G401.6 (cell line): ENCODE results near the gene AP2A2.
A peak's percentile ranks its signal among the peaks of the same experiment; 100 is the strongest.

Experiments
- FAIRE-seq: peaks from 2 replicates; lab custom pipeline; 2012; peaks lifted over from hg19 to GRCh38; lab: Jason Lieb, UNC

Gene AP2A2

GRCh38 chr11:1042626-1043562 lies 117.2 kb downstream of the AP2A2 start:
- FAIRE-seq: no peak

GRCh38 chr11:1043563-1044096 lies 118.0 kb downstream of the AP2A2 start:
- FAIRE-seq: no peak

GRCh38 chr11:1044160-1044559 lies 118.5 kb downstream of the AP2A2 start:
- no peak for FAIRE-seq

DNA sequence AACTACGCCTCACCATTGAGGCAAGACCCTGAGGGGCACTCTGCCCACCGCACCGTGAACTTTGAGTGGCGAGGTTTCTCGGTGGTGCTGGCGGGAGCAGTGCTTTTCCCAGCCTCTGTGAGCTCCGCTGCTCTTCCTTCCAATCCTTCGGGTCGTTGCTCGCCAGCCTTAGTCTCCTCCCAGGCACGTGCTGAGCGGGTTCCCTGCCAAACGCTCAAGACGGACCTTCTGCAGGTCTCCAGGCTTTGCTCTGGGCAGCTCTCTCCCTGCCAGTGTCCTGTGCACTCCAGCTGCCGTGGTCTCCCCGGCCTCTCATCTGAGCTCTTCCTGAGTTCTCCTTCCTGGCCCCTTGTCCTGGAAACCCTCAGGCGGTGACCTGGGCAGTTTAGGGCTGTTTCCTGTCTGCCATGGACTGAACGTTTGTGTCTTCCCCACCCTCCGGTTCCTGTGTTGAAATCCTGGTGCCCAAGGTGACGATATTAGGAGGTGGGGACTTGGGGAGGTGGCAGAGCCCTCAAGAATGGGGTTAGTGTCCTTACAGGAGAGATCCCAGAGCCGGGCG lies 122.0 kb downstream of the AP2A2 start:
- no peak for FAIRE-seq

DNA sequence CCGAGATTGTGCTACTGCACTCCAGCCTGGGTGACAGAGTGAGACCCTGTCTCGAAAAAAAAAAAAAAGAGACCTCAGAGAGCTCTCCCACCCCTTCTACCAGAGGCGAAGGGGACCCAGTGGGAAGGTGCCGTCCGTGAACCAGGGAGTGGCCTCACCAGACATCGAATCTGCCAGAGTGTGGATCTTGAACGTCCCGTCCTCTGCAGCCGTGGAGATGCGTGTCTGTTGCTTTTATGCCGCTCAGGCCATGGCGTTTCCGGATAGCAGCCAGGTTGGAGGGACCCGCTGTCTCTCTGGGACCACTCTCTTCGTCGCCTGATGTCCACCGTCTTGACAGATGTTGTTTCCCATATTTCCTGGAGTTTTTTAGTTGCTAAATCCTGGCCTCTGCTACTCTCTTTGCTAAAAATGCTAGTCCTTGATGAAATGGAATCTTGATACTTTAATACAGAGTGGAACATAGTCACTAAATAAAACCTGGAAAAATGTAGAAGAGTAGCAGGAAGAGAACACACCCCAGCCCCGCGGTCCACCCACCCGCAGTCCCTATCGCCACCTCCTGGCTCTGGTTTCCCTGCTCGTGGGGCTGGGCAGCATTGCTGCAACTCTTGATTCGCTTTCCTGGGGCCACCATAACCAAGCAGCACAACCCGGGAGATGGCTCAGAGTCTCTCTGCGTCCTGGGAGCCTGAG lies 122.9 kb downstream of the AP2A2 start:
- no peak for FAIRE-seq

- FAIRE-seq: no peak
These were observed 123.4 kb downstream of the AP2A2 start for GRCh38 chr11:1049071-1049405.

GRCh38 chr11:1049431-1049891 lies 123.8 kb downstream of the AP2A2 start:
- FAIRE-seq: no peak

- FAIRE-seq: no peak
These were observed 124.4 kb downstream of the AP2A2 start for GRCh38 chr11:1049911-1050580.

DNA sequence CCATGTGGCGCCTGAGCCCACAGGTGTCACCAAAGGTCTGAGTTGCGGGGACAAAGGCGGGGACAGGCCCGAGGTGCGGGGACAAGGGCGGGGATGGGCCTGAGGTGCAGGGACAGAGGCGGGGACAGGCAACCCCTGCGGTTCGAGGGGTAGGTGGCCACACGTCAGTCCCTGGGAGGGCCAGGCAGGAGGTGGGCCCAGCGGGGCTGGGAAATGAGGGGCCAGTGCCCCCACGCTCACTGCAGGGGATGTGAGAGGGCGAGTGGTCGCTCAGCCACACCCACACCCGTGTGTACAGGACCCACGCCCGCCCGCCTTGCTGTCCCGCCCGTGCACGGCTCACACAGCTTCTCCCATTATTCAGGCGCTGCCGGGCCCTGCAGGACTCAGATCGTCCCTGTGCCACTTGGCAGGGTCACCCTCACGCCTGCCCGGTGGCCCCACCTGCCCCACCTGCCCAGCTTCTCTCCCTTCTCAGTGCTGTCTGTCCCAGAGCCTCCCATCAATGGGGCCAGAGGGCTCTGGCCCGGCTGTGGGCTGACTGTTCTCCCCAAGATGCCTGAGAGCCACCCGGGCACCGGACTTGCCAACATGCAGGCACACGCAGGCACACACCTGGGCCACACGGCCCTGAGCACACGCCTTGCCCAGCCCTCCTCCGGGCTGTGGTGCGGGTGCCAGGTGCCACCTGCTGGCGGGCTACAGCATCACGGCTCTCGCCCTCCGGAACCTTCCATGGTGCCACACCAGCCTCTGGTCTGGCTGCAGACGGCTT lies 125.1 kb downstream of the AP2A2 start:
- FAIRE-seq: peak; percentile 40

- FAIRE-seq: no peak
These were observed 125.9 kb downstream of the AP2A2 start for GRCh38 chr11:1051356-1052132.

DNA sequence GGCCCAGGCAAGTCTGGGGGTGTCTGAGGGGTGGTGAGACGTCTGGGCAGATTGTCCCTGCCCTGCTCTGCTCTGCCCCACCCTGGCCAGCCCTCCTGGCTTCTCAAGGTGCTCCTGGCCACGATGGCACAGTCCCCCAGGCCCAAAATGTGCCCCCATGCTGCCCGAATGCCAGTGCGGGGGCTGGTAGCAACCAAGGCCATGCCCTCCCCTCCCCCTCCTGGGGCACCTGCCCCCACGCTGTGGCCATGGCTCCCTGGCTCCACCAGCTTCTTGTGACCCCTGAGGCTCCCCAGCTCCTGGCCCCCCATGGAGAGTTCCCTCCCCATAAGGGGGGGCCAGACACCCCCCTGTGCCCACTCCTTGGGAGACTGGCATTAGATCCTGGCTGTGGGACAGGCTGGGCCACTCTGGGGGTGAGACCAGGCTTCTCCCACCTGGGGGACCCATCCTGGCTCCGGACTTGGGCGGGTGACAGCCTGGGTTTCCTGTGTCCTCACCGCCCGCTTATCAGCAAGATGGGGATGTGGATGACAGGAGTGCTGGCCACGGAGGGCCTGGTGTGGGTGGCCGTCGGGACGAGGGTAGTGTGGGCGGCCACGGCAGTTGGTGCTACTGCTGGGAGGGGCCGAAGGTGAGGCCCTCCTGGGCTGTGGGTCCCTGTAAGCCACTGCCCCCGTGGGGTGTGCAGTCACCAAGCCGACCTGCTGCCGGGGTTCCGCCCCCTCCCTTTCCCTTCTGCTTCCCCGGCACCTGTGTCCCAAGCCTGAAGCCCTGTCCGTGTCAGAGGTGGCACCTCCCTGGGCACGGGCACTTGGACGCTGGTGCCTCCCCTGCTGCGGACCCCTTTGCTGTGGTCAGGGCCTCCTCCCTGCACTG lies 126.7 kb downstream of the AP2A2 start:
- no peak for FAIRE-seq

GRCh38 chr11:1053121-1053901 lies 127.6 kb downstream of the AP2A2 start:
- FAIRE-seq: no peak

- FAIRE-seq: no peak
These were observed 128.8 kb downstream of the AP2A2 start for GRCh38 chr11:1054143-1055108.

GRCh38 chr11:1055109-1055703 lies 129.5 kb downstream of the AP2A2 start:
- FAIRE-seq: no peak

GRCh38 chr11:1055990-1056771 lies 130.5 kb downstream of the AP2A2 start:
- no peak for FAIRE-seq

- no peak for FAIRE-seq
These were observed 132.1 kb downstream of the AP2A2 start for GRCh38 chr11:1057806-1058205.
